H1 (cell line): Measurements from ENCODE around the gene MCF2L. TPM values are rescaled to one million over a fixed set of nuclear protein-coding genes. Genes with fewer than 3 reads are reported as not detected.

Experiments used
- CTCF ChIA-PET: fragments of 300-600 bp; sonication (Branson Sonifier 250); formaldehyde crosslinking; loops from one replicate; lab custom pipeline; 2021; ENCODE audit not compliant: partially characterized antibody; lab: Charles Lee
- POLR2A ChIA-PET: fragments of 300-600 bp; sonication (Branson Sonifier 250); formaldehyde crosslinking; loops from one replicate; lab custom pipeline; 2021; ENCODE audit warnings: inconsistent platforms; ENCODE audit not compliant: partially characterized antibody; lab: Charles Lee
- DNase-seq, 2 experiments: peaks; one replicate each; pipeline versions ENCODE4 v3.0.0 to v3.0.0-alpha.2; 2010 to 2022; ENCODE audit warnings: low spot score in 2 of 2, low read depth in 1 of 2, mixed read lengths in 1 of 2
- FAIRE-seq: peaks from 2 replicates; lab custom pipeline; 2011; peaks lifted over from hg19 to GRCh38; lab: Jason Lieb, UNC
- H2AFZ ChIP-seq: 2 replicates; pipeline ENCODE4 v1.8.1; 2012; ENCODE audit warnings: low read length, inconsistent platforms
- H2AK5ac ChIP-seq: 2 replicates; pipeline ENCODE4 v1.6.1; 2013; ENCODE audit warnings: low read depth, low read length
- H2BK120ac ChIP-seq: replicated peaks from 2 replicates; pipeline ENCODE3; 2013; ENCODE audit warnings: low read depth, low read length, inconsistent platforms
- H2BK12ac ChIP-seq: 2 replicates; pipeline ENCODE4 v1.6.1; 2013; ENCODE audit warnings: low read depth, low read length
- H2BK15ac ChIP-seq: 2 replicates; pipeline ENCODE4 v1.6.1; 2013; ENCODE audit warnings: low read length
- H2BK20ac ChIP-seq: 2 replicates; pipeline ENCODE4 v1.6.1; 2013; ENCODE audit warnings: low read length
- H2BK5ac ChIP-seq: 2 replicates; pipeline ENCODE4 v1.6.1; 2013; ENCODE audit warnings: low read depth, low read length
- H3K14ac ChIP-seq: 2 replicates; pipeline ENCODE4 v1.6.1; 2013; ENCODE audit warnings: inconsistent platforms; ENCODE audit not compliant: insufficient read length
- H3K18ac ChIP-seq: 2 replicates; pipeline ENCODE4 v1.6.1; 2013; ENCODE audit warnings: low read length; ENCODE audit errors: extremely low read depth
- H3K23ac ChIP-seq: 2 replicates; pipeline ENCODE4 v1.6.1; 2013; ENCODE audit warnings: inconsistent platforms; ENCODE audit not compliant: insufficient read length
- H3K23me2 ChIP-seq: 2 replicates; pipeline ENCODE4 v1.6.1; 2013; ENCODE audit warnings: low read depth, low read length
- H3K27ac ChIP-seq: 2 replicates; pipeline ENCODE4 v1.6.1; 2011; ENCODE audit warnings: low read depth, low read length, inconsistent platforms
- H3K27me3 ChIP-seq, 4 experiments: replicated peaks in 1 of 4; 1 replicate in 1 of 4; 2 replicates in 3 of 4; pipeline versions ENCODE4 v1.6.1 to v1.8.1; 2011 to 2013; ENCODE audit warnings: low read length in 3 of 4, mild to moderate bottlenecking in 3 of 4, inconsistent platforms in 2 of 4, mixed read lengths in 2 of 4, moderate library complexity in 1 of 4; ENCODE audit not compliant: control insufficient read depth in 3 of 4, insufficient read depth in 3 of 4; ENCODE audit errors: extremely low read depth in 1 of 4
- H3K36me3 ChIP-seq, 4 experiments: 2 replicates each; pipeline versions ENCODE4 v1.6.1 to v1.8.1; 2011 to 2013; ENCODE audit warnings: mild to moderate bottlenecking in 4 of 4, low read length in 3 of 4, moderate library complexity in 2 of 4, control low read depth in 1 of 4, inconsistent platforms in 1 of 4; ENCODE audit not compliant: insufficient read depth in 4 of 4, control insufficient read depth in 2 of 4
- H3K4ac ChIP-seq: replicated peaks from 2 replicates; pipeline ENCODE3; 2013; ENCODE audit warnings: low read length, low read depth, mixed read lengths, inconsistent platforms; ENCODE audit not compliant: insufficient read length
- H3K4me1 ChIP-seq, 4 experiments: replicated peaks in 1 of 4; 1 replicate in 1 of 4; 2 replicates in 3 of 4; pipeline versions ENCODE4 v1.6.1 to v1.8.1; 2011 to 2013; ENCODE audit warnings: low read length in 3 of 4, inconsistent platforms in 2 of 4, mixed read lengths in 1 of 4; ENCODE audit not compliant: insufficient read depth in 4 of 4, control insufficient read depth in 3 of 4
- H3K4me2 ChIP-seq, 2 experiments: 2 replicates each; pipeline versions ENCODE4 v1.6.1 to v1.8.1; 2011 to 2013; ENCODE audit warnings: low read depth in 2 of 2, low read length in 2 of 2, control low read depth in 1 of 2, inconsistent platforms in 1 of 2, mild to moderate bottlenecking in 1 of 2; ENCODE audit not compliant: insufficient read depth in 1 of 2
- H3K4me3 ChIP-seq, 4 experiments: fragments of 200-600, 300-600 bp in 1 of 4; sonication (generic), shearing (Covaris generic), sonication (Bioruptor Twin) in 1 of 4; 2 replicates each; pipeline versions ENCODE4 v1.5.1 to v1.8.1; 2011 to 2016; ENCODE audit warnings: low read length in 4 of 4, low read depth in 3 of 4, control low read depth in 2 of 4, inconsistent platforms in 2 of 4, mild to moderate bottlenecking in 2 of 4, mixed read lengths in 1 of 4, moderate library complexity in 1 of 4; ENCODE audit not compliant: insufficient read depth in 2 of 4; ENCODE audit errors: extremely low read depth in 1 of 4
- H3K56ac ChIP-seq: replicated peaks from 2 replicates; pipeline ENCODE3; 2013; ENCODE audit warnings: low read depth, mild to moderate bottlenecking, mixed read lengths, low read length, inconsistent platforms; ENCODE audit not compliant: insufficient read length
- H3K79me1 ChIP-seq: 2 replicates; pipeline ENCODE4 v1.6.1; 2013; ENCODE audit warnings: low read depth, low read length, control low read depth
- H3K79me2 ChIP-seq, 2 experiments: 2 replicates each; pipeline versions ENCODE4 v1.6.1 to v1.8.1; 2012 to 2013; ENCODE audit warnings: low read length in 2 of 2, mild to moderate bottlenecking in 2 of 2, inconsistent platforms in 1 of 2; ENCODE audit not compliant: insufficient read depth in 2 of 2, control insufficient read depth in 1 of 2
- H3K9ac ChIP-seq, 4 experiments: replicated peaks in 1 of 4; 1 replicate in 1 of 4; 2 replicates in 3 of 4; pipeline versions ENCODE4 v1.6.1 to v1.8.1; 2011 to 2013; ENCODE audit warnings: low read depth in 3 of 4, low read length in 3 of 4, control low read depth in 2 of 4, mild to moderate bottlenecking in 2 of 4, moderate library complexity in 2 of 4, inconsistent platforms in 1 of 4; ENCODE audit errors: extremely low read depth in 1 of 4
- H3K9me3 ChIP-seq, 2 experiments: 2 replicates each; pipeline versions ENCODE4 v1.6.1 to v1.8.1; 2012 to 2013; ENCODE audit warnings: mild to moderate bottlenecking in 2 of 2, moderate library complexity in 2 of 2, control low read depth in 1 of 2, inconsistent platforms in 1 of 2, low read depth in 1 of 2, low read length in 1 of 2, mixed read lengths in 1 of 2; ENCODE audit not compliant: insufficient read depth in 2 of 2
- H4K20me1 ChIP-seq, 2 experiments: replicated peaks in 1 of 2; 2 replicates each; pipeline versions ENCODE3 to v1.8.1; 2011 to 2013; ENCODE audit warnings: inconsistent platforms in 2 of 2, low read length in 2 of 2, mild to moderate bottlenecking in 1 of 2; ENCODE audit not compliant: insufficient read depth in 2 of 2, control insufficient read depth in 1 of 2
- H4K5ac ChIP-seq: 2 replicates; pipeline ENCODE4 v1.6.1; 2013; ENCODE audit warnings: low read length, low read depth, mixed read lengths, inconsistent platforms; ENCODE audit not compliant: insufficient read length
- H4K8ac ChIP-seq: 2 replicates; pipeline ENCODE4 v1.8.0; 2013; ENCODE audit warnings: mild to moderate bottlenecking, moderate library complexity, low read length, inconsistent platforms; ENCODE audit not compliant: insufficient read depth; ENCODE audit errors: extremely low read depth
- H4K91ac ChIP-seq: replicated peaks from 2 replicates; pipeline ENCODE3; 2013; ENCODE audit warnings: low read length, mixed read lengths, inconsistent platforms; ENCODE audit not compliant: insufficient read length
- BACH1 ChIP-seq: IDR thresholded peaks from 2 replicates; pipeline ENCODE4 v1.6.1; 2012; ENCODE audit warnings: low read length, improper control_type of control experiment
- BRCA1 ChIP-seq: IDR thresholded peaks from 2 replicates; pipeline ENCODE4 v1.6.1; 2012; ENCODE audit warnings: low read depth, low read length, improper control_type of control experiment
- CHD1 ChIP-seq: IDR thresholded peaks from 2 replicates; pipeline ENCODE4 v1.6.1; 2012; ENCODE audit warnings: low read depth, low read length, improper control_type of control experiment
- CHD2 ChIP-seq: IDR thresholded peaks from 2 replicates; pipeline ENCODE4 v1.6.1; 2012; ENCODE audit warnings: low read length, improper control_type of control experiment
- EZH2 ChIP-seq: fragments of 200-600 bp; sonication (generic); IDR thresholded peaks from 2 replicates; pipeline ENCODE4 v1.7.1; 2012; ENCODE audit warnings: low read depth, mild to moderate bottlenecking, moderate library complexity, low read length, inconsistent platforms; ENCODE audit not compliant: severe bottlenecking
- KDM1A ChIP-seq: fragments of 200-600, 300-600 bp; sonication (generic); IDR thresholded peaks from 2 replicates; pipeline ENCODE4 v1.7.1; 2016; ENCODE audit warnings: mild to moderate bottlenecking, low read length, borderline replicate concordance
- NRF1 ChIP-seq: IDR thresholded peaks from 2 replicates; pipeline ENCODE4 v1.6.1; 2011; ENCODE audit warnings: mild to moderate bottlenecking, low read depth, low read length, improper control_type of control experiment
- SP1 ChIP-seq: IDR thresholded peaks from 2 replicates; pipeline ENCODE4 v1.6.1; 2011; ENCODE audit warnings: low read depth, low read length
- SUZ12 ChIP-seq: fragments of 200-600 bp; sonication (generic); IDR thresholded peaks from 2 replicates; pipeline ENCODE4 v1.6.1; 2012; ENCODE audit warnings: mild to moderate bottlenecking, inconsistent platforms, low read length, moderate library complexity, mixed read lengths
- TAF1 ChIP-seq: IDR thresholded peaks from 2 replicates; pipeline ENCODE4 v1.6.1; 2011; ENCODE audit warnings: mild to moderate bottlenecking, low read depth, low read length
- YY1 ChIP-seq: IDR thresholded peaks from 2 replicates; pipeline ENCODE4 v1.6.1; 2011; ENCODE audit warnings: low read depth, mild to moderate bottlenecking, low read length
- WGBS, 2 experiments: shearing (Covaris generic) in 1 of 2; methylation state at CpG; one replicate each; pipeline versions ENCODE4 v1.1.6 to v1.1.7; 2013 to 2015; ENCODE audit warnings: low lambda C conversion rate in 2 of 2, mixed read lengths in 2 of 2, inconsistent platforms in 1 of 2, low coverage in 1 of 2, missing lambda C conversion rate in 1 of 2; ENCODE audit not compliant: insufficient replicate concordance in 2 of 2, insufficient coverage in 1 of 2, insufficient read length in 1 of 2; ENCODE audit errors: extremely low coverage in 1 of 2, missing lambda C conversion rate in 1 of 2; 5-methylcytosine and 5-hydroxymethylcytosine counted together
- polyA plus RNA-seq, 7 experiments: library from polyadenylated mRNA; depleted of rRNA in 3 of 7; stranded (reverse) in 5 of 7; unstranded in 2 of 7; fragments of >200 nt in 5 of 7; fragments of 200-250 nt in 2 of 7; gene quantifications; 1 replicate in 5 of 7; 2 replicates in 1 of 7; 4 replicates in 1 of 7; pipeline versions ENCODE4 v1.2.1 to v1.2.3, GENCODE V29; 2011 to 2013; ENCODE audit warnings: missing spikeins in 2 of 7, mixed read lengths in 2 of 7
- total RNA-seq: library from RNA; stranded (reverse); fragmentation: NEBNext Ultra II Directional; extraction: Animal tissue kit (Norgen Biotek cat#: 25700); gene quantifications from 2 replicates; pipeline ENCODE4 v1.2.1, GENCODE V29; 2021
- TF ChIP-seq, protein P1 (sequence below): IDR thresholded peaks from 2 replicates; pipeline ENCODE4 v1.6.1; 2011; ENCODE audit warnings: low read depth, mild to moderate bottlenecking, low read length; ENCODE audit not compliant: insufficient read depth
- TF ChIP-seq, protein P2 (sequence below): IDR thresholded peaks from 2 replicates; pipeline ENCODE4 v1.6.1; 2012; ENCODE audit warnings: low read length, inconsistent platforms

MCF2L gene
- total and polyA plus RNA-seq, 2 of the 8 experiments (the other 6 are each of a cell fraction or from before 2014, with no cell fraction given), result 10.1 to 24.4 TPM

DNA sequence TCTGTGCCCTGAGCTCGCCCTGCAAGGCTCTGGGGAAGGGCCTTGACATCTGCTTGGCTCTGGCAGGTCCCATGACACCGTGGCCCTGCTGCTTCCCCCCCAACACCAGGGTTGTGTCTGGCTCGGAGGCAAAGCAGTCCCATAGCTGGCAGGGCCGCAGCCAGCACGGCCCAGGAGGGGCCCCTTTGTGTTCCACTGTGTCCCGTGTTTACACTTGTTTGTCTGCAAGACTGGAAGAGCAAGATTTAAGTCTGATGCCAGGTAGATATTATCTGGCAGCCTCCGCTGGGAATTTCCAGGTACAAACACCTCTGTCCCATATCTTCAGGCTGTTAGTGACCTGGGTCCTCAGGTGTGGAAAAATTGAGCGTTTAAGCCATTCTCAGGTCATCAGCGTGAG is 44.3 kb downstream of the MCF2L start:
- no peaks in the 10 kb centered on the region for H3K27me3 ChIP-seq
- H2BK12ac ChIP-seq, result no peak overlapping the region
- DNase-seq, result no peak
- H3K18ac ChIP-seq, result no peak overlapping the region
- H4K20me1 ChIP-seq, result no peaks in the 10 kb centered on the region
- CTCF ChIA-PET, result interaction anchor here (1.2 to 1.6 kb wide), 3 partner anchors 13 to 16 kb away, joined by 3 to 5 read pairs (median 3); no protein-coding TSS in a partner anchor
- 90% methylated on average over 9 of the region's 9 CpGs; no CpG with 5 or more reads in 1 of the 2 experiments for WGBS, 2 experiments
- peaks cover 4% of the 10 kb centered on the region for H3K79me1 ChIP-seq
- no peak overlapping the region for H3K27ac ChIP-seq
- H4K8ac ChIP-seq, result no peak overlapping the region
- POLR2A ChIA-PET, result no interaction called here
- no peak overlapping the region for H3K23ac ChIP-seq
- no peak overlapping the region for H3K4me3 ChIP-seq
- H3K9me3 ChIP-seq, result no peaks in the 10 kb centered on the region
- no peak overlapping the region for H4K91ac ChIP-seq
- H3K14ac ChIP-seq, result no peak overlapping the region
- H4K5ac ChIP-seq, result no peak overlapping the region
- no peak overlapping the region for H3K4me2 ChIP-seq
- H3K9ac ChIP-seq, result no peak overlapping the region
- no peak overlapping the region; the same call in 1 of the 2 replicates for H2BK5ac ChIP-seq
- no peak overlapping the region for H2AK5ac ChIP-seq
- H3K4ac ChIP-seq, result no peak overlapping the region
- H3K4me1 ChIP-seq, result no peaks in the 10 kb centered on the region; a peak in 2 of 7 replicates
- FAIRE-seq, result no peak
- no peaks in the 10 kb centered on the region for H3K23me2 ChIP-seq
- no peaks in the 10 kb centered on the region for H3K36me3 ChIP-seq
- no peak overlapping the region for H2BK120ac ChIP-seq
- H2BK20ac ChIP-seq, result no peak overlapping the region
- H3K79me2 ChIP-seq, result no peaks in the 10 kb centered on the region
- no peak overlapping the region for H3K56ac ChIP-seq
- no peak overlapping the region for H2AFZ ChIP-seq
- H2BK15ac ChIP-seq, result no peak overlapping the region
- TF ChIP-seq CHD2 (no peak), YY1 (no peak), BRCA1 (no peak), TAF1 (no peak), CHD1 (no peak), SP1 (no peak), SUZ12 (no peak), EZH2 (no peak), BACH1 (no peak), KDM1A (no peak), NRF1 (no peak)
- TF ChIP-seq, protein P1, sequence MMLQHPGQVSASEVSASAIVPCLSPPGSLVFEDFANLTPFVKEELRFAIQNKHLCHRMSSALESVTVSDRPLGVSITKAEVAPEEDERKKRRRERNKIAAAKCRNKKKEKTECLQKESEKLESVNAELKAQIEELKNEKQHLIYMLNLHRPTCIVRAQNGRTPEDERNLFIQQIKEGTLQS, result no peak
- TF ChIP-seq, protein P2, sequence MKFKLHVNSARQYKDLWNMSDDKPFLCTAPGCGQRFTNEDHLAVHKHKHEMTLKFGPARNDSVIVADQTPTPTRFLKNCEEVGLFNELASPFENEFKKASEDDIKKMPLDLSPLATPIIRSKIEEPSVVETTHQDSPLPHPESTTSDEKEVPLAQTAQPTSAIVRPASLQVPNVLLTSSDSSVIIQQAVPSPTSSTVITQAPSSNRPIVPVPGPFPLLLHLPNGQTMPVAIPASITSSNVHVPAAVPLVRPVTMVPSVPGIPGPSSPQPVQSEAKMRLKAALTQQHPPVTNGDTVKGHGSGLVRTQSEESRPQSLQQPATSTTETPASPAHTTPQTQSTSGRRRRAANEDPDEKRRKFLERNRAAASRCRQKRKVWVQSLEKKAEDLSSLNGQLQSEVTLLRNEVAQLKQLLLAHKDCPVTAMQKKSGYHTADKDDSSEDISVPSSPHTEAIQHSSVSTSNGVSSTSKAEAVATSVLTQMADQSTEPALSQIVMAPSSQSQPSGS, result no peak
